ENCODE data around the gene BNC2.

BNC2 gene

GRCh38 chr9:16612627-16613026 lies 257.8 kb downstream of the BNC2 start:
- no peaks in the 10 kb centered on the region for H3F3A ChIP-seq (ENCODE audit: insufficient read depth, low read length)
- no peak overlapping the region for H2AFZ ChIP-seq (ENCODE audit: low read length)
- H3K4me3 ChIP-seq (ENCODE audit: low read length): no peak overlapping the region
- no peaks in the 10 kb centered on the region for H3K79me2 ChIP-seq (ENCODE audit: low read length)
- DNase-seq: no peak
- no peaks in the 10 kb centered on the region for H3K36me3 ChIP-seq (replicated peaks; ENCODE audit: insufficient read depth, low read length)
- no peak overlapping the region for H3K4me2 ChIP-seq (ENCODE audit: low read depth, low read length)
- H4K20me1 ChIP-seq (ENCODE audit: insufficient read depth, low read length): no peaks in the 10 kb centered on the region
- no peaks in the 10 kb centered on the region for H3K27me3 ChIP-seq (replicated peaks; ENCODE audit: insufficient read depth, low read length)
- no peak overlapping the region for H3K9ac ChIP-seq (ENCODE audit: low read length)
- TF ChIP-seq, protein P1, sequence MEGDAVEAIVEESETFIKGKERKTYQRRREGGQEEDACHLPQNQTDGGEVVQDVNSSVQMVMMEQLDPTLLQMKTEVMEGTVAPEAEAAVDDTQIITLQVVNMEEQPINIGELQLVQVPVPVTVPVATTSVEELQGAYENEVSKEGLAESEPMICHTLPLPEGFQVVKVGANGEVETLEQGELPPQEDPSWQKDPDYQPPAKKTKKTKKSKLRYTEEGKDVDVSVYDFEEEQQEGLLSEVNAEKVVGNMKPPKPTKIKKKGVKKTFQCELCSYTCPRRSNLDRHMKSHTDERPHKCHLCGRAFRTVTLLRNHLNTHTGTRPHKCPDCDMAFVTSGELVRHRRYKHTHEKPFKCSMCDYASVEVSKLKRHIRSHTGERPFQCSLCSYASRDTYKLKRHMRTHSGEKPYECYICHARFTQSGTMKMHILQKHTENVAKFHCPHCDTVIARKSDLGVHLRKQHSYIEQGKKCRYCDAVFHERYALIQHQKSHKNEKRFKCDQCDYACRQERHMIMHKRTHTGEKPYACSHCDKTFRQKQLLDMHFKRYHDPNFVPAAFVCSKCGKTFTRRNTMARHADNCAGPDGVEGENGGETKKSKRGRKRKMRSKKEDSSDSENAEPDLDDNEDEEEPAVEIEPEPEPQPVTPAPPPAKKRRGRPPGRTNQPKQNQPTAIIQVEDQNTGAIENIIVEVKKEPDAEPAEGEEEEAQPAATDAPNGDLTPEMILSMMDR (IDR thresholded peaks at IDR 0.05; ENCODE audit: low read length): no peak
- TF ChIP-seq EZH2 (optimal IDR thresholded peaks at IDR 0.05; ENCODE audit: low read depth, low read length): no peak
- no peak for TF ChIP-seq EZH2phosphoT487 (IDR thresholded peaks at IDR 0.05; ENCODE audit: low read length)
- no peaks in the 10 kb centered on the region for H3K9me2 ChIP-seq (replicated peaks; ENCODE audit: insufficient read depth, low read length)
- H3K4me1 ChIP-seq (ENCODE audit: low read length): no peaks in the 10 kb centered on the region
- H3K9me3 ChIP-seq (replicated peaks; ENCODE audit: insufficient read depth, low read length): no peaks in the 10 kb centered on the region
- H3K27ac ChIP-seq (ENCODE audit: low read length): no peak overlapping the region

GRCh38 chr9:16611983-16612382 lies 258.5 kb downstream of the BNC2 start:
- Histone ChIP-seq H3K79me2 (ENCODE audit: low read length) (no peaks in the 10 kb centered on the region), H3K9me3 (replicated peaks; ENCODE audit: insufficient read depth, low read length) (no peaks in the 10 kb centered on the region), H3K9ac (ENCODE audit: low read length) (no peak overlapping the region), H3K4me3 (ENCODE audit: low read length) (no peak overlapping the region), H3K4me2 (ENCODE audit: low read depth, low read length) (no peak overlapping the region), H3K27ac (ENCODE audit: low read length) (no peak overlapping the region), H3K9me2 (replicated peaks; ENCODE audit: insufficient read depth, low read length) (no peaks in the 10 kb centered on the region), H4K20me1 (ENCODE audit: insufficient read depth, low read length) (no peaks in the 10 kb centered on the region), H3K27me3 (replicated peaks; ENCODE audit: insufficient read depth, low read length) (no peaks in the 10 kb centered on the region), H3F3A (ENCODE audit: insufficient read depth, low read length) (no peaks in the 10 kb centered on the region), H3K36me3 (replicated peaks; ENCODE audit: insufficient read depth, low read length) (no peaks in the 10 kb centered on the region), H2AFZ (ENCODE audit: low read length) (no peak overlapping the region), H3K4me1 (ENCODE audit: low read length) (no peaks in the 10 kb centered on the region)
- no peak for DNase-seq
- no peak for TF ChIP-seq EZH2 (optimal IDR thresholded peaks at IDR 0.05; ENCODE audit: low read depth, low read length)
- TF ChIP-seq, protein P1 (IDR thresholded peaks at IDR 0.05; ENCODE audit: low read length): no peak
- TF ChIP-seq EZH2phosphoT487 (IDR thresholded peaks at IDR 0.05; ENCODE audit: low read length): no peak

DNA sequence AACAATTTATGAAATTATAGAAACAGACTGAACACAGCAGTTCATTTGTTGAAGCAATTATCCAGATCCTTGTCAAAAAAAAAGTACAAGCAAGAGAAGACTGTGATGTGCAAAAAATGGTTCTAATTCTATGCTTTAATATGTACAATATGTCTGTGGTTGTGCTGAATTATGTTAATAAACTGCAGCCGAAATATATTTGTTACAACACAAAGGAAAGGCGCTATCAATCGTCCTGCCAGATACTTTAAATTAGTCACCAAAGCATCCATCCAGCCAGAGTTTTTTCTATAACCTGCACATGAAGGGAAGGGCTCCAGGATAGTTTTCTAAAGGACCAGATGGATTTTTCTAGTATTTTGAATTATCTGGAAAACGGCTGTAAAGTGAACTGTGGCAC lies 259.5 kb downstream of the BNC2 start:
- TF ChIP-seq EZH2phosphoT487 (IDR thresholded peaks at IDR 0.05; ENCODE audit: low read length) (no peak), EZH2 (optimal IDR thresholded peaks at IDR 0.05; ENCODE audit: low read depth, low read length) (no peak)
- TF ChIP-seq, protein P1 (IDR thresholded peaks at IDR 0.05; ENCODE audit: low read length): no peak
- Histone ChIP-seq H3K9me3 (replicated peaks; ENCODE audit: insufficient read depth, low read length) (no peaks in the 10 kb centered on the region), H3K36me3 (replicated peaks; ENCODE audit: insufficient read depth, low read length) (no peaks in the 10 kb centered on the region), H4K20me1 (ENCODE audit: insufficient read depth, low read length) (no peaks in the 10 kb centered on the region), H3K9me2 (replicated peaks; ENCODE audit: insufficient read depth, low read length) (no peaks in the 10 kb centered on the region), H3K79me2 (ENCODE audit: low read length) (no peaks in the 10 kb centered on the region), H3K4me3 (ENCODE audit: low read length) (no peak overlapping the region), H3K4me2 (ENCODE audit: low read depth, low read length) (no peak overlapping the region), H3K27me3 (replicated peaks; ENCODE audit: insufficient read depth, low read length) (no peaks in the 10 kb centered on the region), H3K4me1 (ENCODE audit: low read length) (no peaks in the 10 kb centered on the region), H2AFZ (ENCODE audit: low read length) (no peak overlapping the region), H3F3A (ENCODE audit: insufficient read depth, low read length) (no peaks in the 10 kb centered on the region), H3K27ac (ENCODE audit: low read length) (no peak overlapping the region), H3K9ac (ENCODE audit: low read length) (no peak overlapping the region)
- DNase-seq: no peak

Measured in MM.1S (cell line).